Measurements from ENCODE around the gene INPP5D. TPM values are rescaled to one million over a fixed set of nuclear protein-coding genes. Genes with fewer than 3 reads are reported as not detected.

INPP5D gene
- total RNA-seq, 2 donors from 2014 or later = 0.66 to 3.0 TPM

DNA sequence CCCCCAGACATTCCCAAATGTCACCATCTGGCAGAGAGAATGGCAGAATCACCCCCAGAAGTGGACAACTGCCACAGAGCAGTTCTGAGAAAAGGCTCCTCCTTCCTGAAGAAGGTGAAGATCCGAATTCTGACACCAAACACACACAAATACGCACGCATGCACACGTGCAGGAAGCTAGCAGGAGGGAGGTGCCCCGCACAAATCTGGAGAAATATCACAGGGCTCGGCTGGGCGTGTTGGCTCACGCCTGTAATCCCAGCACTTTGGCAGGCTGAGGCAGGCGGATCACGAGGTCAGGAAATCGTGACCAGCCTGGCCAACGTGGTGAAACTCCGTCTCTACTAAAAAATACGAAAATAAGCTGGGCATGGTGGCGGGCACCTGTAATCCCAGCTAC is 152.9 kb downstream of the INPP5D start:
- no peaks in the 10 kb centered on the region for H3K9me3 Mint-ChIP-seq
- H3K36me3 Mint-ChIP-seq (ENCODE audit: low read depth) = no peaks in the 10 kb centered on the region
- H3K4me3 Mint-ChIP-seq = no peak overlapping the region
- Histone ChIP-seq H3K9ac (ENCODE audit: extremely low read depth, low read length, poor library complexity, severe bottlenecking) (no peak overlapping the region), H3K27me3 (ENCODE audit: control insufficient read depth, insufficient read depth, low read length, poor library complexity, severe bottlenecking) (no peaks in the 10 kb centered on the region), H3K36me3 (ENCODE audit: control insufficient read depth, insufficient read depth, low read length) (no peaks in the 10 kb centered on the region), H3K27ac (ENCODE audit: low read depth, low read length) (no peak overlapping the region), H3K4me3 (ENCODE audit: low read length) (no peak overlapping the region), H3K9me3 (ENCODE audit: control insufficient read depth, low read length) (no peaks in the 10 kb centered on the region), H3K4me1 (ENCODE audit: control insufficient read depth, insufficient read depth, low read length) (peaks cover 4% of the 10 kb centered on the region)
- no peak overlapping the region for H3K27ac Mint-ChIP-seq
- TF ChIP-seq, protein P1, sequence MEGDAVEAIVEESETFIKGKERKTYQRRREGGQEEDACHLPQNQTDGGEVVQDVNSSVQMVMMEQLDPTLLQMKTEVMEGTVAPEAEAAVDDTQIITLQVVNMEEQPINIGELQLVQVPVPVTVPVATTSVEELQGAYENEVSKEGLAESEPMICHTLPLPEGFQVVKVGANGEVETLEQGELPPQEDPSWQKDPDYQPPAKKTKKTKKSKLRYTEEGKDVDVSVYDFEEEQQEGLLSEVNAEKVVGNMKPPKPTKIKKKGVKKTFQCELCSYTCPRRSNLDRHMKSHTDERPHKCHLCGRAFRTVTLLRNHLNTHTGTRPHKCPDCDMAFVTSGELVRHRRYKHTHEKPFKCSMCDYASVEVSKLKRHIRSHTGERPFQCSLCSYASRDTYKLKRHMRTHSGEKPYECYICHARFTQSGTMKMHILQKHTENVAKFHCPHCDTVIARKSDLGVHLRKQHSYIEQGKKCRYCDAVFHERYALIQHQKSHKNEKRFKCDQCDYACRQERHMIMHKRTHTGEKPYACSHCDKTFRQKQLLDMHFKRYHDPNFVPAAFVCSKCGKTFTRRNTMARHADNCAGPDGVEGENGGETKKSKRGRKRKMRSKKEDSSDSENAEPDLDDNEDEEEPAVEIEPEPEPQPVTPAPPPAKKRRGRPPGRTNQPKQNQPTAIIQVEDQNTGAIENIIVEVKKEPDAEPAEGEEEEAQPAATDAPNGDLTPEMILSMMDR (conservative IDR thresholded peaks at IDR 0.05) = no peak
- no peak for DNase-seq
- no peaks in the 10 kb centered on the region for H3K27me3 Mint-ChIP-seq (ENCODE audit: insufficient read depth)
- 92 to 93% methylated on average over 15 of the region's 15 CpGs for WGBS, 2 experiments (ENCODE audit: insufficient coverage in 1 of 2, insufficient read length in 1 of 2)
- peaks cover 10% of the 10 kb centered on the region for H3K4me1 Mint-ChIP-seq

DNA sequence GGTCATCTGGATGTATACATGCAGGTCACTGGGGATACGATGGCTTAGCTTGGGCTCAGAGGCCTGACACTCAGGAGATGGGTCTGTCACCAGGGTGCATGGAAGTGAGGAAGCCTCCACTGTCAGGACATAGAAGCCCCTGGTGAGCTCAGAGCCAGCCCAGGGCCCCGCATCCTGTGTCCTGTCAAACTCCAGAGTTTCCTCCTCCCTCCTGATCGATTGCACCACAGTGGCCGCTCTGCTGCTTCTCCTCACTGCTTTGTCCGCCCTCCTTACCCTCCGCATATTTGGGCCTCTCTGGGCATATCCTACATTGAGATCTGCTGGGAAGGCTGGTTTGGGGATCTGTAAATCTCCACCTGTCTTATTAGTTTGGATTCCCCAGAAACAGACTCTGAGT is 153.8 kb downstream of the INPP5D start:
- Mint-ChIP-seq H3K4me3 (no peak overlapping the region), H3K27ac (no peak overlapping the region), H3K9me3 (no peaks in the 10 kb centered on the region), H3K27me3 (ENCODE audit: insufficient read depth) (no peaks in the 10 kb centered on the region), H3K36me3 (ENCODE audit: low read depth) (no peaks in the 10 kb centered on the region), H3K4me1 (peaks cover 10% of the 10 kb centered on the region)
- DNase-seq = no peak
- Histone ChIP-seq H3K4me1 (ENCODE audit: control insufficient read depth, insufficient read depth, low read length) (peaks cover 4% of the 10 kb centered on the region), H3K9me3 (ENCODE audit: control insufficient read depth, low read length) (no peaks in the 10 kb centered on the region), H3K36me3 (ENCODE audit: control insufficient read depth, insufficient read depth, low read length) (no peaks in the 10 kb centered on the region), H3K27ac (ENCODE audit: low read depth, low read length) (no peak overlapping the region), H3K27me3 (ENCODE audit: control insufficient read depth, insufficient read depth, low read length, poor library complexity, severe bottlenecking) (no peaks in the 10 kb centered on the region), H3K9ac (ENCODE audit: extremely low read depth, low read length, poor library complexity, severe bottlenecking) (no peak overlapping the region), H3K4me3 (ENCODE audit: low read length) (no peak overlapping the region)
- TF ChIP-seq, protein P1 (conservative IDR thresholded peaks at IDR 0.05) = no peak
- 89 to 100% methylated on average over 3 to 6 of the region's 6 CpGs for WGBS, 2 experiments (ENCODE audit: insufficient coverage in 1 of 2, insufficient read length in 1 of 2)

DNA sequence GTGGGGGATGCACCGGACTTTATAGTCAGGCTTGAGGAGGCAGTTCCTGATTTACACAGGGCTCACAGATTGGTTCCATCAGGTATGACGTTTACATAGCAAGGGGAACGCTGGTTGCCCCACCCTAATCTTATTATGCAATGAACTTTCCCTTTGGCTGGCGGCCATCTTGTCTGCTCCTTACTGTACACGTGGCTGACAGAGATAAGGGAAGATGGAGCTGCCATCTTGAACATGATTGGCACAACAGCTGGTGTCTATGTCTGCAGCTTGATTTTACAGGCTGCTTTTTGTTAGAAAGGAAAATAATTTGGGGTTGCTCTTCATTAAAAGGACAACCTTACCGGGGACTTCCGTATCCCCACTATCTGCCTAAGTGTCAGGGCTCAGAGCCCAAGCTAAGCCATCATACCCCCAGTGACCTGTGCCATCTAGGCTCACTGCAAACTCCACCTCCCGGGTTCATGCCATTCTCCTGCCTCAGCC is 157.8 kb downstream of the INPP5D start:
- Histone ChIP-seq H3K27ac (ENCODE audit: low read depth, low read length) (no peak overlapping the region), H3K27me3 (ENCODE audit: control insufficient read depth, insufficient read depth, low read length, poor library complexity, severe bottlenecking) (no peaks in the 10 kb centered on the region), H3K9ac (ENCODE audit: extremely low read depth, low read length, poor library complexity, severe bottlenecking) (no peak overlapping the region), H3K4me3 (ENCODE audit: low read length) (no peak overlapping the region), H3K4me1 (ENCODE audit: control insufficient read depth, insufficient read depth, low read length) (no peaks in the 10 kb centered on the region), H3K9me3 (ENCODE audit: control insufficient read depth, low read length) (no peaks in the 10 kb centered on the region), H3K36me3 (ENCODE audit: control insufficient read depth, insufficient read depth, low read length) (no peaks in the 10 kb centered on the region)
- H3K4me1 Mint-ChIP-seq = no peaks in the 10 kb centered on the region
- TF ChIP-seq, protein P1 (conservative IDR thresholded peaks at IDR 0.05) = no peak
- H3K36me3 Mint-ChIP-seq (ENCODE audit: low read depth) = no peaks in the 10 kb centered on the region
- no peaks in the 10 kb centered on the region for H3K27me3 Mint-ChIP-seq (ENCODE audit: insufficient read depth)
- H3K27ac Mint-ChIP-seq = no peak overlapping the region
- 92 to 93% methylated on average over 3 to 8 of the region's 8 CpGs for WGBS, 2 experiments (ENCODE audit: insufficient coverage in 1 of 2, insufficient read length in 1 of 2)
- no peak overlapping the region for H3K4me3 Mint-ChIP-seq
- no peak for DNase-seq
- H3K9me3 Mint-ChIP-seq = no peaks in the 10 kb centered on the region
